Fibroblast of pulmonary artery (primary cell): ENCODE measurements around the gene SERPINB13.
A peak's percentile ranks its signal among the peaks of the same experiment; 100 is the strongest.

Experiments
- DNase-seq: peaks from one replicate; pipeline ENCODE4 v3.0.0-alpha.2; 2010; ENCODE audit warnings: low read depth
- H3K4me3 ChIP-seq: replicated peaks from 2 replicates; pipeline ENCODE4 v1.5.1; 2011; ENCODE audit warnings: low read depth, mild to moderate bottlenecking, control low read depth, low read length, moderate library complexity
- TF ChIP-seq, protein P1 (sequence below): IDR thresholded peaks from 2 replicates; pipeline ENCODE4 v1.5.1; 2011; ENCODE audit warnings: mild to moderate bottlenecking, control low read depth, low read length, inconsistent platforms; ENCODE audit errors: missing control alignments

The SERPINB13 gene

GRCh38 chr18:63646936-63647335, 59.8 kb downstream of the SERPINB13 start:
- DNase-seq = peak; percentile 9
- TF ChIP-seq, protein P1, sequence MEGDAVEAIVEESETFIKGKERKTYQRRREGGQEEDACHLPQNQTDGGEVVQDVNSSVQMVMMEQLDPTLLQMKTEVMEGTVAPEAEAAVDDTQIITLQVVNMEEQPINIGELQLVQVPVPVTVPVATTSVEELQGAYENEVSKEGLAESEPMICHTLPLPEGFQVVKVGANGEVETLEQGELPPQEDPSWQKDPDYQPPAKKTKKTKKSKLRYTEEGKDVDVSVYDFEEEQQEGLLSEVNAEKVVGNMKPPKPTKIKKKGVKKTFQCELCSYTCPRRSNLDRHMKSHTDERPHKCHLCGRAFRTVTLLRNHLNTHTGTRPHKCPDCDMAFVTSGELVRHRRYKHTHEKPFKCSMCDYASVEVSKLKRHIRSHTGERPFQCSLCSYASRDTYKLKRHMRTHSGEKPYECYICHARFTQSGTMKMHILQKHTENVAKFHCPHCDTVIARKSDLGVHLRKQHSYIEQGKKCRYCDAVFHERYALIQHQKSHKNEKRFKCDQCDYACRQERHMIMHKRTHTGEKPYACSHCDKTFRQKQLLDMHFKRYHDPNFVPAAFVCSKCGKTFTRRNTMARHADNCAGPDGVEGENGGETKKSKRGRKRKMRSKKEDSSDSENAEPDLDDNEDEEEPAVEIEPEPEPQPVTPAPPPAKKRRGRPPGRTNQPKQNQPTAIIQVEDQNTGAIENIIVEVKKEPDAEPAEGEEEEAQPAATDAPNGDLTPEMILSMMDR = no peak

DNA sequence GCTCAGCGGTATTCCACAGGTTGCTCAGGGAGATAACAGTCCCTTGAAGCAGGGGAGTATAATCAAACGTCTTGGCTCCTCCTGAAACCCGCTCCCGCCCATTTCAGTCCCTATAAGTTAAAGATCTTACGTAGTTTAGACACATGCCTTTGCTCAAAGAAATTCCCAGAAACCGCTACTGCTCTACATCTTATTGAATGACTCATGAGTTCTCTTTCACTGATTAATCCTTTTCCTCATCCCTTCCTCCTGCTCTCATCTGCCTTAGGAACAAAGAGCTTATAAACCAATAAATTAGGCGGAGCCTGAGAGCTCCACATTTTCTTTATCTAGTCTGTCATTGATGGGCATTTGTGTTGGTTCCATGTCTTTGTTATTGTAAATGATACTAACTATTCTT, 61.1 kb downstream of the SERPINB13 start:
- H3K4me3 ChIP-seq = no peak overlapping the region
- TF ChIP-seq, protein P1 = no peak
- DNase-seq = peak; percentile 8

More at GRCh38 chr18:63646936-63647335, 59.8 kb downstream of the SERPINB13 start:
- H3K4me3 ChIP-seq = no peak overlapping the region
